Measurements from ENCODE around the gene CDH26. TPM values are rescaled to one million over a fixed set of nuclear protein-coding genes. Genes with fewer than 3 reads are reported as not detected.

The CDH26 gene
- total RNA-seq, 1 donor from 2014 or later, result not detected

DNA sequence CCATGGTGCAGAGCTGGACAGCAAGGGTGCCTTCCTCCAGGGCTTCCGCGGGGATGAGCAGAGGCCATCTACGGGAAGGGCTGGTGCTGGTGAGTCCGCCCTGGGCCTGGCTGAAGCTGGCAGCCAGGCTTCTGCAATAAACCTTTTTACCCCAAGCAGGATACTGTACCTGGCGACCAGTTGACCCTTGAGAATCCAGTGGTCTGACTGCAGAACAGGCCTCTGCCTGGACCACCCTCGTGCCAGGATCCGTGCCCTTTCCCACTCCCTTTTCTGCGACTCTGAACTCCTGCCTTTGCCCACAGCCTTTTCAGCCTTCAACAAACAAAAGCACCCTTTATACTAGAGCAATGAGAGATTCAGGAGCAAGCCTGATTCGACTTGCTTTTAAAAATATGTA, 18.9 kb downstream of the CDH26 start:
- no peak for DNase-seq (ENCODE audit: extremely low read depth, low read depth, low spot score)

- no peak for DNase-seq (ENCODE audit: extremely low read depth, low read depth, low spot score)
Observed at GRCh38 chr20:59983076-59983475, 24.9 kb downstream of the CDH26 start.

- DNase-seq (ENCODE audit: extremely low read depth, low read depth, low spot score), result no peak
Observed at GRCh38 chr20:59984541-59984940, 26.3 kb downstream of the CDH26 start.

DNA sequence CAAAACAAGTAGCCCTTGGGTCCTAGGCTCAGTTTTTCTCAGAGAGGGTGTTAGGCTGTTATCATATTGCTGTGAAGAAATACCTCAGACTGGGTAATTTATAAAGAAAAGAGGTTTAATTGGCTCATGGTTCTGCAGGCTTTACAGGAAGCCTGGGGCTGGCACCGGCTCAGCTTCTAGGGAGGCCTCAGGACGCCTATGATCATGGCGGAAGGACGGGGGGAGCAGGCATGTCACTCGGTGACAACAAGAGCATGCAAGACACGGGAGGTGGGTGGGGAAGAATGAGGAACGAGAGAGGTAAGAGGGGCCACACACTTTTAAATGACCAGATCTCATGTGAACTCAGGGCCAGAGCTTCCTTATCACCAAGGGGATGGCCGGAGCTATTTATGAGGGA, 26.9 kb downstream of the CDH26 start:
- DNase-seq (ENCODE audit: extremely low read depth, low read depth, low spot score), result no peak

GRCh38 chr20:59985864-59986263, 27.6 kb downstream of the CDH26 start:
- no peak for DNase-seq (ENCODE audit: extremely low read depth, low read depth, low spot score)

DNA sequence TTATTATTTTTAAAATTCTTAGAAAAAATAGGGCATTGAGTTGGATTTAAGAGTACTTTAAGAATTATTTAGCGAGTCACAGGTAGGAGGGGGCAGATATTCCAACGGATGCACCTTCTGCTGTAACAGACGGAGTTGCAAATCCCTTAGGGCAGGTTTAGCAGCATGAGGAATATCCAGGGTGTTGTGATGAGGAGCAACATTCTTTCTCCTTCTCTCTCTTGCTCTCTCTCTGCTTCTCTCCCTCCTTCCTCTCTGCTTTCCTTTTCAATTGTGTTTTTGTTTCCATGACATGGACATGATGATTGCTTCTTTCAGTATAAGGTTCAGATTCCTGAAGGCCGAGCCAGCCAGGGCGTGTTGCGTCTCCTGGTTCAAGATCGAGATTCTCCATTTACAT, 28.9 kb downstream of the CDH26 start:
- DNase-seq (ENCODE audit: extremely low read depth, low read depth, low spot score), result no peak

DNA sequence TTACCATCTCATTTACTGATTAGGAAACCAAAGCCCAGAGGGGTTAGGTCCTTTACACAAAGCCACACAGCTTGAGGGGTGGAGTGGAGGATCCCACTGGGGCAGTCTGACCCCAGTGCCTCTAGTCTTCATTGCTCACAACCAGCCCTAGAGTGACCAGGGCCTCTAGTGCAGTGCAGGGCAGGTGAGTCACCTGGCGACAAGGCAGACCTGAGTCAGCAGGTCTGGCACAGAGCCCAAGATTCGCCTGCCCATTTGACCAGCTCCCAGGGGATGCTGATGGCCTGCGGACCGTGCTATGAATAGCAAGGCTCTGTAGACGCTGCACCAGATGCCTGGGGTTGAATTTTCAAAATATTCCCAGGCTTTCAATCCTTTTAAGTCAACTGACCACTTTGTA, 29.9 kb downstream of the CDH26 start:
- no peak for DNase-seq (ENCODE audit: extremely low read depth, low read depth, low spot score)

- DNase-seq (ENCODE audit: extremely low read depth, low read depth, low spot score), result no peak
Observed at GRCh38 chr20:59992526-59993084, 34.4 kb downstream of the CDH26 start.

DNA sequence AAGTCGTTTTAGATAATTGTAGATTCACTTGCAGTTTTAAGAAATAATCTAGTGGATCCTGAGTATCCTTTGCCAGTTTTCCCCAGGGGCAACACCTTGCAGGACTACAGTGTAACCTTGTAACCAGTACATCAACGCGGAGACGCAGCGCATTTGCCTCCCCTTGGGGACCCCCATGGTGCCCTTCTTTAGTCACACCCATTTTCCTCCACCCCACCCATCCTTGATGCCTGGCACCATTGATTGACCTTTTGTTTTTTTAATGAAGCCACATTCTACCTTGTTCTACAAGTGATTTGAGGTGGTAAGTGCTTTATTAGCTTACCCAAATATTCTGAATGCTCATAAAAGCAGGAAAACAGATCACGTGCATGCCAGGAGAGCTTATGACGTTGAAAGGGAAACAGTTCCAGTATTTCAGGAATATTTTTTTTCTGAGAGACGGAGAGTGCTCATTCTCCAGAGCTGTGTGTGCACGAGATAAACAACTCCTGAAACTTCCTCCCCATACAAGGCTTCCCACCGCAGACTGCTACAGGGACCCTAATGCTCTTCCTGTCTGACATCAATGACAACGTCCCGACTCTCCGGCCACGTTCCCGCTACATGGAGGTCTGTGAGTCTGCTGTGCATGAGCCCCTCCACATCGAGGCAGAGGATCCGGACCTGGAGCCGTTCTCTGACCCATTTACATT, 35.7 kb downstream of the CDH26 start:
- DNase-seq (ENCODE audit: extremely low read depth, low read depth, low spot score), result no peak

GRCh38 chr20:59994697-59995122, 36.5 kb downstream of the CDH26 start:
- no peak for DNase-seq (ENCODE audit: extremely low read depth, low read depth, low spot score)

DNA sequence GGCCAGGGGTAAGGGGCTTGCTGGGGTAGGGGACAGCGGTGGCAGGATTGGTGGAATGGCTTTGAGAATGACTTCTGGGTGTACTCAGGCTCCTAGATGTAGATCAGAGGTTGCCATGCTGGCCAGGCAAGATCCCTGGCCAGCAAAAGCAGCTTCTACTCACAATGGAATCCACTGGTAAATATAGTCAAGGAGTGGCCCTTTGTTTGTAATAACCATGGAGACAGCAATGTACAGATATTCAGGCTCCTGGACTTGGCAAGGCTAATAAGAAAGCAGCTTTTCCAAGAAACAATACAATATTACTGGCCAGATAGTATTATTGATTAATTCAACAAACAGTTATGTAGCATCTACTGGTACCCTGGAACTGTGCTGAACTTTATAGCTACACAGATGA, 37.9 kb downstream of the CDH26 start:
- DNase-seq (ENCODE audit: extremely low read depth, low read depth, low spot score), result no peak

DNA sequence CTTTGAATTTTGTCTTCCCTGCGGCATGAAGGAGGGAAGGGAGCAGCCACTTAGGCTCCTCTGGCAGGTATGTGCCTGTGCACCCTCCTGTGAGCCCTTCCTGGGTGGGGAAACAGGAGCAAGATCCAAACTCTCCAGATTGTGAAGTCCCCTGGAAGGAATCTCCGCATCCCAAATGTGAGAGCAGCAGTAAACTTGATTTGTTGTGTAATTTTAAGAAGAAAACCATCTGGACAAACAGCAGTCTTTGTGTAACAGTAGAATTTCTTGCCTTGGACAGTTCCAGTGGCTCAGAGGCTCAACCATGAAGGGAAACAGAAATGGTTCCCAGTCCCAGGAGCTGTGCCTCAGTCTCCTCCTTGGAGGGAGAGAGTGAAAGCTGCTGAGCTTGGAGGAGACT, 39.7 kb downstream of the CDH26 start:
- DNase-seq (ENCODE audit: extremely low read depth, low read depth, low spot score), result no peak

DNA sequence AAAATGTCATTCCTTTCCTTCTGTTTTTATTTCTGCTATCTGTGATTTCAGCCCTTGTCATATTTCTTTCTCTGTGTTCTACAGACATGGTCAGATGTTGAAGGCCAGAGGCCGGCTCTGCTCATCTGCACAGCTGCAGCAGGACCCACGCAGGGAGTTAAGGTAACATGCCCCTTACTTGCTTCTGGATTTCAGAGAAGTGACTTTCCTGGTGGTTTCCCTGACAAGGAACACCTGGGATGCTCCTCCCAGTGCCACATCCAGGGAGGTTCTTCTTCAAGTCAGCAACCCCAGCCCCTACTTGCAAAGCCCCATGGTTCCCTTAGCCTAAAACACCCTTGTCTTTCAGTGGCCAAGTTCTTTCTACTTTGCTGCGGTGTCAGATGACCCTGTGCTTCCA, 41.3 kb downstream of the CDH26 start:
- DNase-seq (ENCODE audit: extremely low read depth, low read depth, low spot score), result no peak

- no peak for DNase-seq (ENCODE audit: extremely low read depth, low read depth, low spot score)
Observed at GRCh38 chr20:60000271-60001042, 42.2 kb downstream of the CDH26 start.

- DNase-seq (ENCODE audit: extremely low read depth, low read depth, low spot score), result no peak
Observed at GRCh38 chr20:60001108-60001507, 42.9 kb downstream of the CDH26 start.

- DNase-seq (ENCODE audit: extremely low read depth, low read depth, low spot score), result no peak
Observed at GRCh38 chr20:60003776-60004175, 45.6 kb downstream of the CDH26 start.

- DNase-seq (ENCODE audit: extremely low read depth, low read depth, low spot score), result no peak
Observed at GRCh38 chr20:60006261-60006660, 48.0 kb downstream of the CDH26 start.

- no peak for DNase-seq (ENCODE audit: extremely low read depth, low read depth, low spot score)
Observed at GRCh38 chr20:60007464-60007863, 49.2 kb downstream of the CDH26 start.

- DNase-seq (ENCODE audit: extremely low read depth, low read depth, low spot score), result no peak
Observed at GRCh38 chr20:60008130-60008808, 50.0 kb downstream of the CDH26 start.

GRCh38 chr20:60009318-60009717, 51.1 kb downstream of the CDH26 start:
- DNase-seq (ENCODE audit: extremely low read depth, low read depth, low spot score), result no peak

DNA sequence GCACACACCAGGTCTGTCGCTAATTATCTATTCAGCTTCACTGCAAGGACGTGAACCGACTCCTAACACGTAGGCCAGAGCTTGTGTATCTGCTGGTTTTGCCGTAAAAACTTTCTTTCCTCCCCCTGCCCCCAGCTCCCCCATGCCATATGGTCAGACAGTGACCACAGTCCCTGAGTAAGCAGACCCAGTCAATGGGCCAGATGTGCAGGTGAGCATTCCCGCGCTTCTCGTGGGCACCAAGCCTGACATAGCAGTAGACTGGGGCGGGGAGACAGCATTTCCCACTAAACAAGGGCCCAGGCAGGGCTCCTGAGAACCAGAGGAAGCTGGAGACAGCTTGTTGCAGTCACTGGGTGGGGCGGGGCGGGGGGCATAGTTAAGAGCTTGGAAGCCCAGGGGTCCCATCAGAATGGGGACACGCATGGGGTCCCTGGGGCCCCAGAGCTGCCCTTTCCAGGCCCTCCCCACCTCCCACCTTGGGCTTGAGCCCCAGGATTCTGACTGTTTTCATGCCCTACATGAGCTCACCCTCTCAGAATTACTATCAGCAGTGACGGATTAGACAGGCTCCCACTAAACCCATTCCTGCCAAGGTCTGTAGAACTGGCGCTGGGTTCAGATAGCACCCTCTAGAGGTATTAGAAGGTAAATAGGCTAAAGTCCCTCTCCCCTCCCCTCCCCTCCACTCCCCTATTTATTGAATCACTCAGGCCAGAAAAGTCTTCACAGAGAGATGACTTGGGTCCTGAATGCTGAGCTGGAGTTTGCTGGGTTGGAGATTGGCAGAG, 51.8 kb downstream of the CDH26 start:
- DNase-seq (ENCODE audit: extremely low read depth, low read depth, low spot score), result no peak

Data from glomerular endothelial cell (primary cell).